ENCODE results near the gene HEG1. TPM values are rescaled to one million over a fixed set of nuclear protein-coding genes. Genes with fewer than 3 reads are reported as not detected.

The HEG1 gene
- total RNA-seq, 2 experiments from 2014 or later = 5.8 TPM

- peak; percentile 21 for DNase-seq
- H3K4me1 Mint-ChIP-seq (ENCODE audit: low read depth) = peaks cover 35% of the 10 kb centered on the region
- intact Hi-C loops (cut with micrococcal nuclease) = loop anchor here (1.0 to 2.0 kb wide), 3 partner anchors 24 to 140 kb away; no protein-coding TSS in a partner anchor
- H3K27ac Mint-ChIP-seq = no peak overlapping the region
- CTCF ChIA-PET = interaction anchor here (1.3 to 1.6 kb wide), 2 partner anchors 21 to 101 kb away, joined by 4 to 6 read pairs; no protein-coding TSS in a partner anchor
- H3K27me3 Mint-ChIP-seq (ENCODE audit: low read depth) = no peaks in the 10 kb centered on the region
- H3K9me3 Mint-ChIP-seq = no peaks in the 10 kb centered on the region
- H3K4me3 Mint-ChIP-seq = no peak overlapping the region
- H3K36me3 Mint-ChIP-seq (ENCODE audit: low read depth) = peaks cover 22% of the 10 kb centered on the region
These were observed 53.1 kb downstream of the HEG1 start for GRCh38 chr3:125002414-125003368.

GRCh38 chr3:125001557-125002413 is 54.0 kb downstream of the HEG1 start:
- peak; percentile 21 for DNase-seq
- Mint-ChIP-seq H3K36me3 (ENCODE audit: low read depth) (peaks cover 23% of the 10 kb centered on the region), H3K9me3 (no peaks in the 10 kb centered on the region), H3K4me1 (ENCODE audit: low read depth) (peaks cover 35% of the 10 kb centered on the region), H3K27ac (peak overlapping the region; percentile 16), H3K4me3 (no peak overlapping the region), H3K27me3 (ENCODE audit: low read depth) (no peaks in the 10 kb centered on the region)
- intact Hi-C loops (cut with micrococcal nuclease) = loop anchor here (1.0 to 2.0 kb wide), 3 partner anchors 25 to 141 kb away; no protein-coding TSS in a partner anchor
- CTCF ChIA-PET = no interaction called here

GRCh38 chr3:125000661-125001060 is 55.1 kb downstream of the HEG1 start:
- peaks cover 39% of the 10 kb centered on the region for H3K4me1 Mint-ChIP-seq (ENCODE audit: low read depth)
- H3K4me3 Mint-ChIP-seq = no peak overlapping the region
- no peak for DNase-seq
- H3K27me3 Mint-ChIP-seq (ENCODE audit: low read depth) = no peaks in the 10 kb centered on the region
- intact Hi-C loops (cut with micrococcal nuclease) = no loop called here
- no peaks in the 10 kb centered on the region for H3K9me3 Mint-ChIP-seq
- CTCF ChIA-PET = interaction anchor here (0.6 to 1.1 kb wide), 3 partner anchors 8 to 157 kb away, joined by 3 to 5 read pairs (median 4); no protein-coding TSS in a partner anchor
- peaks cover 21% of the 10 kb centered on the region for H3K36me3 Mint-ChIP-seq (ENCODE audit: low read depth)
- no peak overlapping the region for H3K27ac Mint-ChIP-seq

- no peaks in the 10 kb centered on the region for H3K27me3 Mint-ChIP-seq (ENCODE audit: low read depth)
- peaks cover 36% of the 10 kb centered on the region for H3K4me1 Mint-ChIP-seq (ENCODE audit: low read depth)
- H3K27ac Mint-ChIP-seq = no peak overlapping the region
- H3K4me3 Mint-ChIP-seq = no peak overlapping the region
- intact Hi-C loops (cut with micrococcal nuclease) = no loop called here
- CTCF ChIA-PET = interaction anchor here (0.7 to 1.1 kb wide), 2 partner anchors 9 to 316 kb away, joined by 3 to 5 read pairs; no protein-coding TSS in a partner anchor
- H3K9me3 Mint-ChIP-seq = no peaks in the 10 kb centered on the region
- DNase-seq = no peak
- peaks cover 21% of the 10 kb centered on the region for H3K36me3 Mint-ChIP-seq (ENCODE audit: low read depth)
These were observed 55.8 kb downstream of the HEG1 start for GRCh38 chr3:124999897-125000435.

- H3K4me3 Mint-ChIP-seq = no peak overlapping the region
- H3K4me1 Mint-ChIP-seq (ENCODE audit: low read depth) = peaks cover 34% of the 10 kb centered on the region
- CTCF ChIA-PET = interaction anchor here (1.1 kb wide), 2 partner anchors 10 kb away, joined by 3 to 5 read pairs; no protein-coding TSS in a partner anchor
- intact Hi-C loops (cut with micrococcal nuclease) = no loop called here
- H3K27me3 Mint-ChIP-seq (ENCODE audit: low read depth) = no peaks in the 10 kb centered on the region
- no peak overlapping the region for H3K27ac Mint-ChIP-seq
- no peaks in the 10 kb centered on the region for H3K9me3 Mint-ChIP-seq
- peaks cover 21% of the 10 kb centered on the region for H3K36me3 Mint-ChIP-seq (ENCODE audit: low read depth)
- DNase-seq = no peak
These were observed 56.5 kb downstream of the HEG1 start for GRCh38 chr3:124999317-124999716.

GRCh38 chr3:124998247-124998630 is 57.6 kb downstream of the HEG1 start:
- DNase-seq = no peak
- H3K36me3 Mint-ChIP-seq (ENCODE audit: low read depth) = peaks cover 15% of the 10 kb centered on the region
- intact Hi-C loops (cut with micrococcal nuclease) = no loop called here
- H3K27me3 Mint-ChIP-seq (ENCODE audit: low read depth) = no peaks in the 10 kb centered on the region
- H3K9me3 Mint-ChIP-seq = no peaks in the 10 kb centered on the region
- H3K27ac Mint-ChIP-seq = no peak overlapping the region
- H3K4me1 Mint-ChIP-seq (ENCODE audit: low read depth) = peaks cover 24% of the 10 kb centered on the region
- H3K4me3 Mint-ChIP-seq = no peak overlapping the region
- CTCF ChIA-PET = interaction anchor here (0.8 to 1.7 kb wide), 3 partner anchors 11 to 587 kb away, joined by 3 to 5 read pairs (median 3); no protein-coding TSS in a partner anchor

- Mint-ChIP-seq H3K27ac (no peak overlapping the region), H3K9me3 (no peaks in the 10 kb centered on the region), H3K4me3 (no peak overlapping the region), H3K27me3 (ENCODE audit: low read depth) (no peaks in the 10 kb centered on the region), H3K36me3 (ENCODE audit: low read depth) (peaks cover 15% of the 10 kb centered on the region), H3K4me1 (ENCODE audit: low read depth) (peaks cover 17% of the 10 kb centered on the region)
- no peak for DNase-seq
- CTCF ChIA-PET = interaction anchor here (0.8 to 1.7 kb wide), 2 partner anchors 205 to 587 kb away, joined by 3 to 5 read pairs; no protein-coding TSS in a partner anchor
- intact Hi-C loops (cut with micrococcal nuclease) = no loop called here
These were observed 58.2 kb downstream of the HEG1 start for GRCh38 chr3:124997303-124998246.

- peaks cover 3% of the 10 kb centered on the region for H3K4me1 Mint-ChIP-seq (ENCODE audit: low read depth)
These were observed 60.3 kb downstream of the HEG1 start for GRCh38 chr3:124995460-124995994.

GRCh38 chr3:124993466-124993865 is 62.3 kb downstream of the HEG1 start:
- Mint-ChIP-seq H3K9me3 (no peaks in the 10 kb centered on the region), H3K4me3 (no peak overlapping the region), H3K27me3 (ENCODE audit: low read depth) (no peaks in the 10 kb centered on the region), H3K36me3 (ENCODE audit: low read depth) (peaks cover 17% of the 10 kb centered on the region), H3K4me1 (ENCODE audit: low read depth) (peaks cover 3% of the 10 kb centered on the region), H3K27ac (no peak overlapping the region)
- CTCF ChIA-PET = interaction anchor here (2.5 kb wide), 1 partner anchor 445 kb away, joined by 11 read pairs; no protein-coding TSS in a partner anchor
- DNase-seq = no peak
- intact Hi-C loops (cut with micrococcal nuclease) = no loop called here

More at GRCh38 chr3:124995460-124995994, 60.3 kb downstream of the HEG1 start:
- no peaks in the 10 kb centered on the region for H3K27me3 Mint-ChIP-seq (ENCODE audit: low read depth)
- peak; percentile 72 for DNase-seq
- H3K9me3 Mint-ChIP-seq = no peaks in the 10 kb centered on the region
- peak overlapping the region; percentile 24 for H3K27ac Mint-ChIP-seq
- H3K4me3 Mint-ChIP-seq = no peak overlapping the region
- intact Hi-C loops (cut with micrococcal nuclease) = loop anchor here (1.0 to 2.0 kb wide), 4 partner anchors 145 to 590 kb away; no protein-coding TSS in a partner anchor
- CTCF ChIA-PET = interaction anchor here (0.6 to 2.5 kb wide), 17 partner anchors 13 to 647 kb away, joined by 3 to 11 read pairs (median 3); no protein-coding TSS in a partner anchor
- H3K36me3 Mint-ChIP-seq (ENCODE audit: low read depth) = peaks cover 9% of the 10 kb centered on the region

GRCh38 chr3:124992041-124992440 is 63.8 kb downstream of the HEG1 start:
- Mint-ChIP-seq H3K4me1 (ENCODE audit: low read depth) (peaks cover 3% of the 10 kb centered on the region), H3K9me3 (no peaks in the 10 kb centered on the region), H3K27ac (no peak overlapping the region), H3K27me3 (ENCODE audit: low read depth) (no peaks in the 10 kb centered on the region), H3K36me3 (ENCODE audit: low read depth) (peaks cover 14% of the 10 kb centered on the region), H3K4me3 (no peak overlapping the region)
- CTCF ChIA-PET = no interaction called here
- intact Hi-C loops (cut with micrococcal nuclease) = no loop called here
- DNase-seq = no peak
